GM21528 (cell line): ENCODE data around the gene TRAF3.
"Not testable (repeated sequence)": the region's sequence is repeated elsewhere in the genome, so short reads cannot be mapped to it uniquely, and the experiment has no call there.

Experiments
- ATAC-seq: cut with Tn5 transposase; IDR thresholded peaks from one replicate; pipeline ENCODE4 v1.9.1; 2021; ENCODE audit warnings: mild to moderate bottlenecking, moderate library complexity; ENCODE audit not compliant: unreplicated experiment, low FRiP score

TRAF3 gene

DNA sequence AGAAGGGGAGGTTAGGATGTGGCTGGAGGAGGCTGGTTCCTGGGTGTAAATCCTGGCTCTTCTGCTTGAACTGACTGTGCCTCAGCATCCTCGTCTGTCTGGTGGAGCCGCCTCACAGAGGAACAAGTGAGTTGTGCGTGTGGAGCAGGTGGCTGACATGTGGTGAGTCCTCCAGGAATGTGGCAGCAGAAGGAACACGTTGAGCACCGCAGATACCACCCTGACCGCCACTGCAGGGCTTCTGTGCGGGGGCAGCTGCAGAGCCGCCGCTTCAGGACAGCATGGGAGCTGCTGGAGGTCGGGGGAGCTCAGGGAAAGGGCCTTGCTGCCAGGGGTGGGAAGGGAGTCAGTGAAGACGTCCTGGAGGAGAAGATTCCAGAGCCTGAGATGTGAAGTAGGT, 48.9 kb downstream of the TRAF3 start:
- ATAC-seq, result no peak

DNA sequence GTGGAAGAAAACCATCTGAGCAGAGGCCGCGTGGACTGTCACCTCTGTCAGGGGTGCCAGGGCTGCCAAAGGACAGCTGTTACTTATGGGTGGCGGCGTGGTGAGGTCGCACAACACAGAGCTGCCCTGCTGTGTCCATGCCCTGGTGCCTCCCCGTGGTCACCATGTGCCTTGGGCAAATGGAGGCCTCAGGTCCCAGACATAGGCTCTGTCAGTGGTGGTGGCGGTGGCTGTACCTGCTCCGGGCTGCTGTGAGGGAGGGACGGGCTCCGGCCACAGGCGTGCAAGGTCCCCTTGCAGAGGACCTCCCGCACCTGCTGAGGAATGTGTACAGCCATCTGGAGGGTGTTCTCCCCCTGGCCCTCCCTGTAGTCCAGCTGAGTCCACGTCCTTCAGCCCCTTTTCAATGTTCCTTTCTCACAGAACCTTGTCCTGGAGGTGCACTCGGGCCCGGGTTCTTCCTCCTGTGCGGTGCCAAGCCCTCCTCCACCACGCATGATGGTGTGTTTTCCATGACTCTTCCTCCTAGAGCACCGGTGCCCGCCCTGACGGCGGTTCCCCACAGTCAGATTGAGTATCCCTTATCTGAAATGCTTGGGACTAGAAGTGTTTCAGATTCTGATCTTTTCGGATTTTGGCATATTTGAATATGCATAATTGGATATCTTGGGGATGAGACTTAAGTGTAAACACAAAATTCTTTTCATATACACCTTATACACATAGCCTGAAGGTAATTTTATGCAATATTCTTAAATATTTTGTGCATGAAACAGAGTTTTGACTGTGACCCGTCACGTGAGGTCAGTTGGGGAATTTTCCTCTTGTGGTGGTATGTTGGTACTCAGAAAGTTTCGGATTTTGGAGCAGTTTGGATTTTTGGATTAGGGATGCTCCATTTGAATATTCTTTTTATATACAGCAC, 49.8 kb downstream of the TRAF3 start:
- no peak for ATAC-seq

DNA sequence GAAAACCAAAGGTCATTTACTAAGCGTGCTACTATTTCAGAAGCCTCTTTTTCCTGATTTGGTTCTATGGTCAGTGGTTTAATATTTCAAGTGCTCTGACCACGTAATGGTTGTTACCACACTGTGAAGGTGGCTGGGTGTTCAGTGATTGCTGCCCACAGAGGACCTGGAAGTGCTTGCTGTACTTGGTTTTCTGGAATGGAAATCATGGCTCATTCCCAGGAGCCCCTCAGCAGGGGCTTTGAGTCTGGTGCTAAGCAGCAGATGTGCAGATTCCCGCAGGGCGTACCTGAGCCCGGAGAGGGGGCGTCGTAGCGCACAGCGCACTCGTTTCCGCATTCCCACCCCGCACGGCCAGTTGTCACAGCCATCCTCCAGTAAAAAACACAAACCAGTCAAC, 50.5 kb downstream of the TRAF3 start:
- ATAC-seq, result no peak

DNA sequence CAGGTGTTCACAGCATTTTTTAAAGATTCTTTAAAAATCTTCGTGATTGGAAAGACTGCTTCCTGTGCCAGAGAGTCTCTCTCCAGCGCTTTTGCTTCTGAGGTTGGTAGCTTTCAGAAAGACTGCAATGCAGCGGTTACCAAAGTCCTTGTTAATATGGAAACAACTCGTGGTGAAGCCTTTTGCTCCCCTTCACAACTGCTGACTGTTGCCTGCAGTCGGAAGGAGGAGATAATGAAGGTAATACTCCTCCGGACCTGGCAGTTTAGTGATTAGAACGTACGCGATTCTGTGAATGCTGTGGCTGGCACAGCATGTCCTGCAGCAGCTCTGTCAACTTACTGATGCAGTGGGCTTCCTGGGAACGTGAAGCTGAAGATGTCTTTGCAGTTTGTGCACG, 50.9 kb downstream of the TRAF3 start:
- ATAC-seq, result no peak

DNA sequence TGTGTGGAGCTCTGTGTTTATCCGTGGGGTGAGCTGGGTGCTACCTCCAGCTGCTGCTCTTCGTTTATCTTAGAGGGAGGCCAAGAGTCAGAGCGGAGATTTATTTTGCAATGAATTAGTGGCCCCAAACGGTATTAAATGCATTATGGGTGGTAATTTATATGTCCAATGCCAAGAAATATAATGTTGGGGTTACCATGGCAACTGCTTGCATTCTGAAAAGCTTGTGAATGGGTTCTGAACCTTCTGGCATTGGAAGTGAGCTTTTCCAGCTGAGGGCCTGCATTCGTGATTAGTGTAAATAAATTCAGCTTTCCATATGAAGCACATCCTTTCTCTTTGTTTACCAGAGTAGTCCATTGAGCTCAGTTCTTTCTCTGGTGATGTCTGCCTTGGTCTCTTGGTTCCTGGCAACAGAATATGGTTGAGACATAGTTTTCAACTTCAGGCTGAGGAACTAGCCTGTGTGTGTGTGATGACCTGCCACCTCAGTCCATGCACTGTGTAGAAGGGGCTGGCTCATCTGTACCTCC, 51.8 kb downstream of the TRAF3 start:
- ATAC-seq, result no peak

DNA sequence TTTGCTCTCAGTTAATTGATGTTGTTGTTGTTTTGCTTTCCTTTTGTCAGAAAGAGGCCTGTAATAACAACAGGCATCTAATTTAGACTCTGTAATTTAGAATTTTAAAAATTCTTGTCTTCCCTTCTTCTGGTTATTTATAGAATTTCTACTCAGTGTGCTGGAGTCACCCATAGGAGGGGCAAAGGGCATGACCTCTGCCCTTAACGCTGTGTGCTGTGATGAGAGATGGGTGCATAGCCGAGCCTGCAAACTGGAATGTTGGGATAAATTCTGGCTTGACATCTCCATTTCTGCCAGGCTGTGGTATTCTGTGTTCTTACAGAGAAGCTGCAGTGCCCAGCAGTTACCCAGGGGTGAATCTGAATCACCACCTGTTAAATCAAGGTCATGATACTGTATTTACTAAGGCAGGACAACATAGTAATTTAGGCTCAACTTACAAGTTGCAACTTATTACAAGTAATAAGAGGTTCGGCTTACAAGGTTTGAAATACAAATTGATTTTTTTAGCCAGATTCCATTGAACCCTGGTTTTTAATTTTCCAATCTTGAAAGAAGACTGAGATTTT, 53.3 kb downstream of the TRAF3 start:
- ATAC-seq, result no peak

DNA sequence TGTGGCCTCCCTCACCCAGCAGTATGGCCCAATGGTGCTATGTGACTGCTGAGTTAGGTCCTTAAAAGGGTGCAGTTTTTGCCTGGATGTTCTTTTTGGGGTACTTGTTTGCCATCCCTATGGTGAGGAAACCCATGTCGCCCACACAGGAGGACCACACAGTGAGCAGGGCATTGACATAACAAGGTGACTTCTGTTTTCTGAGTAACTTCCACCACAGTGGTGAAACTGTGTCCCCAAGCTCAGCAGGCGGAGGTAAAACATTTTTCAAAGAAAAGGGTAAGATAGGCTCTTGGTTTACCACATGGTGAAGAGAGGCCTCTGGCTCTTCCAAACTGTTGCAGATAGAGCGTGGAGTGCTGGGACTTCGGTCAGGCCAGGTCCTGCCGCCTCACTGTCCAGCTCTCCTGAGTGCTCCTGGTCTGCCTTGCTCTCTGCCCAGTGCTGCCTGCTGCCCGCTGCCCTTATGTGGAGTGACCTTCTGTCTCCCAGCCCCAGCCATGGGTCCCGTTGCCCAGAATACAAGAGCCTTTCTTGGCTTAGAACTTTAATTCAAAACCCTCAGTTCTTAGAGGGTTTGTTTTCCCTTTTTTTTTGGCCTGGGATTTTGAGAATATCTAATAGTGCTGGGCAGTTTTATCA, 54.0 kb downstream of the TRAF3 start:
- ATAC-seq, result no peak

DNA sequence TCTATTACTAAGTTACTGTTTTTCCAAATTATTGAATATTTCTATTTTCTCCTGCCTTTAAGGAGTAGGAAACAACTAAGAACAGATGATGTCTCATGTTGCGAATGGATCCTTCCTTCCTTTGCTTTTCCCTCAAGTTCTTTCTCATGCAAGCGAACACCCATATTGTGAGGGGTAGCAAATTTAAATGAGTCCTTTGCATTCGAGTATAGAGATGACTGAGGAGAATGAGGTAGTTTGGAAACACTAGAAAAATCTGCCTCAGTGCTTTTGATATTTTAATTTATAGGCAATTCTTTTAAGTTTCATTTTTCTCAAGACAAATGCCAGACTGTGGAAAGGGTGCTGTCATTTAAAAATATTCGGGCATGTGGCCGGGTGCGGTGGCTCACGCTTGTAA, 56.1 kb downstream of the TRAF3 start:
- no peak for ATAC-seq

DNA sequence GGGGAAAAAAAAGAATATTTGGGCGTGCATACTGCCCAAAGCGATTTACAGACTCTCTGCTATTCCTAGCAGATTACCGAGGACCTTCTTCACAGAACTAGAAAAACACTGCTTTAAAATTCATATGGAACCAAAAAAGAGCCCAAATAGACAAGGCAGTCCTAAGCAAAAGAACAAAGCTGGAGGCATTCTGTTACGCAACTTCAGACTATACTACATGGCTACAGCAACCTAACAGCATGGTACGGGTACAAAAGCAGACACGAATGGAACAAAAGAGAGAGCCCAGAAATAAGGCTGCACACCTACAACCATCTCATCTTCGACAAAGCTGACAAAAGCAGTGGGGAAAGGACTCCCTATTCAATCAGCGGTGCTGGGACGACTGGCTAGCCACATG, 56.7 kb downstream of the TRAF3 start:
- ATAC-seq, result no peak

DNA sequence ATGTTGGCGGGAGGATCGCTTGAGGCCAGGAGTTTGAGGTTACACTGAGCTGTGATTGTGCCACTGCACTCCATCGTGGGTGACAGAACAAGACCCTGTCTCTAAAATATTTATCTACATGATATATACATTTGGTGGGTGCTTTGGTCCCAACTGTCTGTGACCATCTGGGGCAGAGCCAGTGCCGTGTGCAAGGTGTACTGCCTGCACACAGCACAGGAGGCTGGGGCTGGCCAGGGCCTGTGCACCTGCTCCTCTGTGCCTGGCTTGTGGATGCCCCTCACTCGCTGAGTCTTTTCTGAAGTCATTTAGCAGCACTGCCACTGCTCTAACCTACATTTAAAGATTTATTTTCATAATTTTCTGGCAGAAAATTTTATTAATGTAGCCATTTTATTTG, 58.7 kb downstream of the TRAF3 start:
- no peak for ATAC-seq

DNA sequence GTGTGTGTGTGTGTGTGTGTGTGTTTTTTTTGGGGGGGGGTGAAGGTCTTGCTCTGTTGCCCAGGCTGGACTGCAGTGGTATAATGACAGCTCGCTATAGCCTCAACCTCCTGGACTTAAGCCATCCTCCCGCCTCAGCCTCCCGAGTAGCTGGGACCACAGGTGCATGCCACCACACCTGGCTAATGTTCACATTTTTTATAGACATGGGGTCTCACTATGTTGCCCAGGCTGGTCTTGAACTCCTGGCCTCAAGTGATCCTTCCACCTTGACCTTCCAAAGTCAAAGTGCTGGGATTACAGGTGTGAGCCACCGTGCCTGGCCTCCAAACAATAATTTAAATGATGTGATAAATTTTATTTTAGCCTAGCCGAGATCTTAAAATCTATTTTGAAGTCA, 59.9 kb downstream of the TRAF3 start:
- not testable (repeated sequence) for ATAC-seq

DNA sequence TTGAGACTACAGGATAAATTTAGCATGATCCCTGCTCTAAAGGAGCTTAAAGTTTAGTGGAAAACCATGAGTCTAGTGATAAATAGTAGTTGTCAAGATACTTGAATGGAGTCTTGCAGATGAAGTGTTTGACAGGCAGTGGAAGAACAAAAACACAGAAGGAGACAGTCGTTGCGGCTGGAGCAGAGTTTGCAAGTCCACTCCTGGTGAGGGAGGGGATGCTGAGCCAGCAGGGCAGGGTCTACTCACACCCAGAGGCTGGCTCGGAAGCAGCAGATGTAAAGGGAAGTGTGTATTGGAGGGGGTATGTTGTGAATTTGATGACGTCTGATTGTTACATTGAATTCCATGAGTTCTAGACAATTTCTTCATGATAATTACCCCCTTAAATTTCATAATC, 61.3 kb downstream of the TRAF3 start:
- no peak for ATAC-seq

DNA sequence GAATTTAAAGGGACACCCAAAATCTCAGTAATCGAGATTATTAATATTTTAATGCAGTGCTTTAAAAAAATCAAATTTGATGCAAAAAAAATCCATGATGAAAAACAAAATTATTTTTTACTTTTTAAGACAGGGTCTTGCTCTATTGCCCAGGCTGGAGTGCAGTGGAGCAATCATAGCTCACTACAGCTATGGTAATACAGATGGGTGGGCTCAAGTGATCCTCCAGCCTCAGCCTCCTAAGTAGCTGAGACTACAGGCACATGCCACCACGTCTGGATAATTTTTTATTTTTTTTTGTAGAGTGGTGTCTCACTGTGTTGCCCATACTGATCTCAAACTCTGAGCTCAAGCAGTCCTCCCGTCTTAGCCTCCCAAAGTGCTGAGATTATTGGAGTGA, 62.9 kb downstream of the TRAF3 start:
- no peak for ATAC-seq

DNA sequence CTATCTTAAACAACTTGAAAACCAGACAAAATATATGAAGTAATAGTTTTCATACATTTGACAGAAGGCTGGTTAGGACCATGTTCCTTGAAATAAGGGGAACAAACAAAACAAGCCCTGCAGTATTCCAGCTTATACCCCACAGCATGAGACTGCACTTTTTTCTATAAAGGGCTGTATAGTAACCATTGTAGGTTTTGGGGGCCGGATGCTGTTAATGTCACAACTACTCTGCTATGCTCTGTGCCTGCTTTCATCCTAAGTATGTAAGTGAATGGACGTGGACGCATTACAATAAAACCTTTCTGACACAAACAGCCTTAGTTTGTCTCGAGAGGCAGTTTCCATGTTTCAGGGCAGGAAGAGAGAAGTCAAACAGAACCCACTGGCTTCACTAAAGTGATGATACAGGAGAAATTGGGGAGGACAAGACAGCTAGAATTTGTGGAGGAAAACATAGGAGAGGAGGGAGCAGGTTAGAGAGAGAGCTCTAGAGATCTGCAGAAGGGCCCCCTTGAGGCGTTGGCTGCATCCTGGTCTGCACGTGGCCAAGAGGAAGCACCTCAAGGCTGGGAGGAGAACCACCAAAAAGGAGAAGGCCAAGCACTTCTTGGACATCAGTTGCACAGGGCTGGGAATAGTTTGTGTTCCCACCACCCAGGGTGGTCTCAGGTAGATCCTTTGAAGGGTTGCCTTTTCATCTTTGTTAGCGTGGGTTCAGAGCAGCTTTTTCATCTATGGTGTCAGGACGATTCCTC, 63.7 kb downstream of the TRAF3 start:
- no peak for ATAC-seq

DNA sequence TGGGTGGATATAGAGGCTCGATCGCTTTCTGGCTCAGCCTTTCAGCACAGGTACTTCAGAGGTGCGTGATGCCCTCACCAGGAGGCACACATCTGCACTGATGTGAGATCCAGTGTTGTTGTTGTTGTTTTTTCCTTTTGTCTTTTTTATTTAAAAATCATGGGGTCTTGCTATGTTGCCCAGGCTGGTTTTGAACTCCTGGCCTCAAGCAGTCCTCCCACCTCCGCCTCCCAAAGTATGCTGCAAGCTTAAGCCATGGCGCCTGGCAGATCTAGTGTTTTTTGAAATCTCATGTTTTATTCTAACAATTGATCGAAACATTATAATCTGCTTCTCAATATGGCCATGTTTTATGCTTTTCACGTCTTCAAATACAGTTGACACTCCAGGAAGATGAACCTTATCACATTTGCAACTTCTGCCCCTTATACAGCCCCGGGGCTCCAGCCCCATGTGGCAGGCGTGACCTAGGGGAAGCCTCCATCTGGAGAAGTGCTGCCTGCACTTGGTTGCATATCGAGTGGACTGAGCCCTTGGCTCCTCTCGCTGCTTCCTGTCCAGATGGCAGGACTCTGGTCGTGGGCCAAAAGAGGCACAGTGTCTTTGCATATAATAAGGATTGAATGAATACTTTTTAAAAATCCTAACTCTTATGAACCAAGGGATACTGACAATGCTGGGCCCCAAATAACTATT, 71.7 kb downstream of the TRAF3 start:
- ATAC-seq, result no peak

DNA sequence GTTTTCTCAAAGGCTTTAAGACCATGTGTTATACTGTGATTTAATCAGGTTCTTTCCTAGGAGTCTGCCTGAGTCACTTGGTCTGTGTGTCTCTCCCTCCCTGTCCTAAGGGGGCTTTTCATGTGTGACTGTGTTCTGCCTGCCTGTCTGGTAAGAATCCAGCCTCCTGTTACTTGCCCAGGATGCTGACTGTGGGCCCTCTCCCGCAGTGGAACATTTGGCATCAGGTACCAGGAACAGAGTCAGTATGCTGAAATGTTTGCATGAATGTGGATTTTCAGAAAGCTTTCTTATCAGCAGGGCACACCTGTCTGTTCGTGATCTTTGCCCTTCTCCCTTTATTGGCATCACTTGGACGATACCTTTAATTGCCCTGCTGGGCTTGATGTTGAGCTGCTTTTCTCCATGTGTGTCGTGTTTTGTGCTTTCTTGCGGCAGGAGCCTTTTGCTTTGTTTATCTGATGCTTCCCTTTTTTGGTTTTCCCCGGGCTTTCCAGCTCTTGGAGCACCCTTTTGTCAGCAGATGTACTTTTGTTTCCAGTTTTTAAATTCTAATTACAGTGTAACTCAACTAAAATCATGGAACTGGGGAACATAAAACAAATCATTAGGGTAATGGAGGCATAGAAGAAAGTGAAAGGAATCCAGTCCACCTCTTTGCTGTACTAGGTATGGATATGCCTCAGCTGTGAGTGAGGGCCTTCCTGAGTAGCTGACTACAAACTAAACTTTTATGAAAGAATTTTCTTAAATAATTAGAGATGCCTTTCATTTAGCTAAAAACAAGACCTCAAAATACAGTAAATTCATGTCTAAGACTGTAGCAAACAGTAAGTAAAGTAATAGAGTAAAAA, 72.5 kb downstream of the TRAF3 start:
- ATAC-seq, result no peak

DNA sequence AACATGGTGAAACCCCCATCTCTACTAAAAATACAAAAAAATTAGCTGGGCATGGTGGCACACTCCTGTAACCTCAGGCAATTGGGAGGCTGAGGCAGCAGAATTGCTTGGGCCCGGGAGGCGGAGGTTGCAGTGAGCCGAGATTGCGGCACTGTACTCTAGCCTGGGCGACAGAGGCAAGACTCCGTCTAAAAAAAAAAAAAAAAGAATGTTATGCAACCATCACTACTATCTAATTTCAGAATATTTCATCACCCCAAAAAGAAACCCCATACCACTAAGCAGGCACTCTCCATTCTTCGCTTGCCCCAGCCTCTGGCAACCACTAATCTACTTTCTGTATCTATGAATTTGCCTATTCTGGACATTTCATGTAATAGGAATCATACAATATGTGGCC, 76.4 kb downstream of the TRAF3 start:
- no peak for ATAC-seq

DNA sequence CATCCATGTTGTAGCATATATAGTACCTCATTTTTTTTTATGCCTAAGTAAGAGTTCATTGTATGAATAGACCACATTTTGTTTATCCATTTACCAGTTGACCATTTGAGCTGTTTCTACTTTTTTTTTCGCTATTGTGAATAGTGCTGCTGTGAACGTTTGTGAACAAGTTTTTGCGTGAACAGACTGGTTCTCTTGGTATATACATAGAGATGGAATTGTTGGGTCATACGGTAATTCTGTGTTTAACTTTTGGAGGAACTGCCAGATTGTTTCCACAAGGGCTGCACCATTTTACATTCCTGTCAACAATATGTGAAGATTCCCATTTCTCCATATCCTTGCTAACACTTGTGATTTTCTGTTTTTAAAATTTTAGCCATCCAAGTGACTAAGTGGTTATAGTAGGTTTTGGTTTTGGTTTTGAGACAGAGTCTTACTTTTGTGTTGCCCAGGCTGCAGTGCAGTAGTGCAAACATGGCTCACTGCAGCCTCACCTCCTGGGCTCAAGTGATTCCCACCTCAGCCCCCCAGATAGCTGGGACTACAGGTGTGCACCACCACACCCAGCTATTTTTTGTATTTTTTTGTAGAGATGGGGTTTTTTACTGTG, 76.9 kb downstream of the TRAF3 start:
- ATAC-seq, result no peak

DNA sequence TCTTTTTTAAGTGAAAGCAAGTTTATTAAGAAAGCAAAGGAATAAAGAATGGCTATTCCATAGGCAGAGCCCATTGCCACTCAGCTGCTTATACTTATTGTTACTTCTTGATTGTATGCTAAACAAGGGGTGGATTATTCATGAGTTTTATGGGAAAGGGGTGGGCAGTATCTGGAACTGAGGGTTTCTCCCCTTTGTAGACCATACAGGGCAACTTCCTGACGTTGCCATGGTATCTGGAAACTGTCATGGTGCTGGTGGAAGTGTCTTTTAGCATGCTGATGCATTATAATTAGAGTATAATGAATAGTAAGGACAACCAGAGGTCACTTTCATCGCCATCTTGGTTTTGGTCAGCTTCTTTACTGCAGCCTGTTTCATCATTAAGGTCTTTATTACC, 78.9 kb downstream of the TRAF3 start:
- ATAC-seq, result no peak
